Fibroblast of lung (primary cell): ENCODE measurements around the gene CDKAL1.

Source experiments
- CTCF ChIP-seq, 2 donors: IDR thresholded peaks in 1 of 2; conservative IDR thresholded peaks in 1 of 2; 1 replicate in 1 of 2; 2 replicates in 1 of 2; pipeline ENCODE4 v1.5.1; 2011 to 2012; ENCODE audit warnings: low read length in 2 of 2, control low read depth in 1 of 2, inconsistent platforms in 1 of 2, low read depth in 1 of 2, mild to moderate bottlenecking in 1 of 2
- EZH2 ChIP-seq: IDR thresholded peaks from 2 replicates; pipeline ENCODE4 v1.5.1; 2012; ENCODE audit warnings: low read length, control low read depth, mild to moderate bottlenecking; ENCODE audit errors: missing control alignments

DNA sequence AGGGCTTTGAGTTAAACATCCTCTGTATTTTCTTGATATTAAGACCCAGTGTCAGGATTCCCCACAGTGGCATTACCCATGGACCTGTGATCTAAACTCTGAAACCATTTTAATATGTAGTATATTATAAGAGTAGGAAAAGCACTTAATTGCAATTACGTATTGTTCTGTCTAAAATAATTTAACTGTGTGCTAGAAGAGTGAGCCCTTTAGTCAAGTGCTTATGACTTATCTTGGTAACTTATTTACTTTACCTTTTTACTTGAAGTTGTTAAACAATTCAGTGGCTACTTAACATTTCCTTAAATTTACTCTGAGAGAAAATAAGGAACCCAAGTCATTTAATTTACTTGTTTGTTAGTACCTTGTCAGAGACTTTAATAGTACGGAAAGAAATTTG is 173.6 kb downstream of the CDKAL1 start:
- no peak for TF ChIP-seq EZH2
- TF ChIP-seq CTCF (conservative IDR thresholded peaks at IDR 0.05 in 1 of 2, IDR thresholded peaks at IDR 0.05 in 1 of 2; ENCODE audit: low read depth in 1 of 2, low read length in 2 of 2): no peak
